GM11168 (cell line): ENCODE data around the gene ZNF488.

Source experiments
- in situ Hi-C: fragments of 300-500 bp; cut with MboI; formaldehyde crosslinking; loops from one replicate; pipeline ENCODE4 v1.12.0; 2022; ENCODE audit warnings: low sequenced_read_pairs; ENCODE audit not compliant: unreplicated experiment

The ZNF488 gene

GRCh38 chr10:47335906-47336305, 48.2 kb downstream of the ZNF488 start:
- in situ Hi-C loops: no loop called here

GRCh38 chr10:47334466-47335295, 49.4 kb downstream of the ZNF488 start:
- in situ Hi-C loops: no loop called here

- in situ Hi-C loops: no loop called here
Measured at GRCh38 chr10:47333532-47333931, 50.6 kb downstream of the ZNF488 start.

GRCh38 chr10:47332946-47333345, 51.1 kb downstream of the ZNF488 start:
- in situ Hi-C loops: no loop called here

GRCh38 chr10:47332371-47332770, 51.7 kb downstream of the ZNF488 start:
- in situ Hi-C loops: no loop called here

- in situ Hi-C loops: no loop called here
Measured at GRCh38 chr10:47331954-47332353, 52.1 kb downstream of the ZNF488 start.

GRCh38 chr10:47331491-47331890, 52.6 kb downstream of the ZNF488 start:
- in situ Hi-C loops: no loop called here

GRCh38 chr10:47330804-47331203, 53.3 kb downstream of the ZNF488 start:
- in situ Hi-C loops: no loop called here

GRCh38 chr10:47330366-47330765, 53.7 kb downstream of the ZNF488 start:
- in situ Hi-C loops: no loop called here

- in situ Hi-C loops: no loop called here
Measured at GRCh38 chr10:47329855-47330254, 54.2 kb downstream of the ZNF488 start.

GRCh38 chr10:47326927-47327330, 57.2 kb downstream of the ZNF488 start:
- in situ Hi-C loops: no loop called here

GRCh38 chr10:47326306-47326926, 57.7 kb downstream of the ZNF488 start:
- in situ Hi-C loops: no loop called here

- in situ Hi-C loops: no loop called here
Measured at GRCh38 chr10:47325303-47326291, 58.5 kb downstream of the ZNF488 start.

- in situ Hi-C loops: no loop called here
Measured at GRCh38 chr10:47323636-47324296, 60.3 kb downstream of the ZNF488 start.

- in situ Hi-C loops: no loop called here
Measured at GRCh38 chr10:47323087-47323486, 61.0 kb downstream of the ZNF488 start.

GRCh38 chr10:47322300-47323061, 61.6 kb downstream of the ZNF488 start, which contains the start of gene GDF2:
TSS of gene GDF2 (plus strand) at chr10:47322454. CDS start at chr10:47322669, 215 bp downstream.
- in situ Hi-C loops: no loop called here

GRCh38 chr10:47321521-47322195, 62.4 kb downstream of the ZNF488 start:
- in situ Hi-C loops: no loop called here

GRCh38 chr10:47320812-47321211, 63.3 kb downstream of the ZNF488 start:
- in situ Hi-C loops: no loop called here

- in situ Hi-C loops: loop anchor here (10.0 kb wide), 1 partner anchor 265 kb away; no protein-coding TSS in a partner anchor
Measured at GRCh38 chr10:47319784-47320183, 64.3 kb downstream of the ZNF488 start.
